NOMO-1 treated with DMSO at 0.1 percent for 48 hours (cell line): ENCODE measurements around the gene MAP4.

Experiments
- DNase-seq: peaks from one replicate; lab custom pipeline; 2025; ENCODE audit not compliant: unreplicated experiment; lab: John Stamatoyannopoulos, UW

Gene MAP4

DNA sequence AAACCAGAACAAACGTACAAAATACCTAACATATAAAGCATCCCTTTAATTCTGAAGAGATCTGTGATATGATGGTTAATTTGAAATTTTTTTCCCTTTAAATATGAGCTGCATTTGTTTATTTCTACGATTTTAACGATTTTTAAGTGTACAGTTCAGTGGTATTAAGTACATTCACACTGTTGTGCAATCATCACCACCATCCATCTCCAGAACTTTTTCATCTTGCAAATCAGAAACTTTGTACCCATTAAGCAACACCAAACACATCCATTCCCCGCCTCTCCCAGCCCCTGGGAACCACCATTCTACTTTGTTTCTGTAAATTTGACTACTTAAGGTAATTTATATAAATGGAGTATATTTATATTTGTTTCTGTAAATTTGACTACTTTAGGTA lies 51.5 kb downstream of the MAP4 start:
- no peak for DNase-seq

DNA sequence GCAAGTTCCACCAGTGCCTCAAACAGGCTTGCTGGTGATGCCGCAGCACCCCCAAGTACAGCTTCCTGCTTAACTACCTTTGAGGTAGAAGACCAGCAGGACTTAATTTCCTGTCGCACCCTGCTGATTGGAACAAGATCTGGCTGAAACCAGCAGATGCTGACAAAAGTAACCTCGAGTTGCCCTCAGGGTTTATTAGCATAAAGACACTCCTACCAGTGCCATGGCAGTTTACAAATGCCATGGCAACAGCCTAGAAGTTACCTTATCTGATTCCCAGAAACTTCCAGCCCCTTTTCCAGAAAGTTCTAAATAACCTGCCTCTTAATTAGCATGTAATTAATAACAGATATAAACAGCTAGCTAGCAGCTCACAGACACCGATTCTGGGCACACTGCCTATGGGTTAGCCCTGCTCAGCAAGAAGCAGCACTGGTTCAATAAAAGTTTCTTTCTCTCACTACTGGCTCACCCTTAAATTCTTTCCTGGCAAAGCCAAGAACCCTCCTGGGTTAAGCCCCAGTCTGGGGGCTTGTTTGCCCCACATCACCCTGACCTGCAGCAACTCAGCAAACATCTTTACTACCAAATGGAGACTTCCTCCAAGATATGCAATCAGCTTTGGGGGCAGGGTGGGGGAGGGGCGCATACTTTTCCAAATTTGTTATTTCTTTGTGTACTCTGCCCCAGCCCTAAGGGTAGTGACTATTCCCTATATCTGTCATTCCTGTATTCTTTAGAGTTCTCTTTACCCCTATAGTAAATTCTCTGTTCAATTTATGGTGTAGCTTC lies 54.2 kb downstream of the MAP4 start:
- DNase-seq = no peak

- DNase-seq = no peak
Observed at GRCh38 chr3:47961036-47961435, 55.2 kb downstream of the MAP4 start.

- no peak for DNase-seq
Observed at GRCh38 chr3:47956521-47956920, 59.7 kb downstream of the MAP4 start.

DNA sequence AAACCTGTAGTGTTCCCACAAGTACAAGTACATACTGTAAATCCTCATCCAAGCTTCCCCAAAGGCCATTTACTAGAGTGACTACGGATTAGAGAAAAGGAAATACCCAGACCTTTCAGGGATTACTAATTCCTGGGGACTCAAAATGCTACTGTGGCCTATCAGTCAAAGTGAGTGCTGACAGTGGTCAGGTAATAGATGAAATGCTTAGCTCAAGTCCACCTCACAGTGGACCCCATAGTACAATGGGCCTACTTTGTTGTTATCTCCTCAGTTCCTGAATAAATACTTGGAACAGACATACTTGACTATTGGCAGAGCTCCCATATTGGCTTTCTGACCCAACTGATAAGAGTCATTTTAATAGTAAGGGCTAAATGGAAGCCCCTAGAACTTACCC lies 61.6 kb downstream of the MAP4 start:
- DNase-seq = no peak

DNA sequence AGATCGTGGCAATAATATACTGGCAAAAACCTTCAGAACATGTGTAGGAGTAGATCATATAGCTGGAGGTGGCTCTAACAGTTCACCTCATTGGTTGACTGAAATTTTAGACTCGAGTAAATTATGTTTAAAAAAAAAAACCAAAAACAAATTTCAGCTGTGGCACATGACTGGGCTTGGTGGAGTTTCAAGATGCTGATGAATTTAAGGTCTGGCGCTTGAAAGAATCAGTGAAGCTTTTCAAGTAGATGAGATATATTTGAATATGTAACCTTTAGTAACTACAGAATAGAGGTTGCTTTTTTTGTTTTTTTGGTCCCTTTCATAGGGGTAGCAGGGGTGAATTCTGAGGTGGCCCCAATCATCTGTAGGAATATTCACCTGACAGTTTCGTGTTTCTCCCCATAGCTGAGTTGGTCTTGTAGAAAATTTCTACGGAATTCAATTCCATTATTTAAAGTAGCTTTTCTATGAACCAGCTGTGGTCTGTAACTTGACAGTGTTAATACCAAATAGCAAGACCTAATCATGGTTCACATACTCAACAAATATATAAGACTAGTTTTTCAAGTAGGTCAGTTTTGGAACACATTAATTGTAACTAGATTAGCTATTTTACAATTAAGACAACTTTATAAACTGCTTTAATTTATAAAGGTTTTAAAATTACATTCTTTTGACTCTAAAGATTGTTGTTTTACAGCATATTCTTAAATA lies 65.6 kb downstream of the MAP4 start:
- no peak for DNase-seq

DNA sequence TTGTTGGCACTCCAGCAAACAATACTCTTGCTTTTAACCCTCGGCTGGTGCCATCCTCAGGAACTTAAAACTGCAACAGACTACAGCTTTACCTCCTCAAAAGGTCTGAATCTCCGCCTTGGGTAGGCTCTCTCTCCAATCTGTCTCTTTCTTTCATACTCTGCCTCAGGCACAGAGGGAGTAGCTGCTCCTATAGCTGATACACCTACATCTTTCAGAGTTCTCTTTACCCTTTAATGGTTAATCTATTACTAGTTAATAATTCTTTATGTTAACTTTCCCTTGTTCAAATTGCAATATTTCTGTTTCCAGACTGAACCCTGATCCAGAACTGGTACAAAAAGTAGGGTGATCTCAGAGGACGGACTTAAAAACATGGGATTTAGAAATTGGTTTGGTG lies 66.2 kb downstream of the MAP4 start:
- DNase-seq = no peak

DNA sequence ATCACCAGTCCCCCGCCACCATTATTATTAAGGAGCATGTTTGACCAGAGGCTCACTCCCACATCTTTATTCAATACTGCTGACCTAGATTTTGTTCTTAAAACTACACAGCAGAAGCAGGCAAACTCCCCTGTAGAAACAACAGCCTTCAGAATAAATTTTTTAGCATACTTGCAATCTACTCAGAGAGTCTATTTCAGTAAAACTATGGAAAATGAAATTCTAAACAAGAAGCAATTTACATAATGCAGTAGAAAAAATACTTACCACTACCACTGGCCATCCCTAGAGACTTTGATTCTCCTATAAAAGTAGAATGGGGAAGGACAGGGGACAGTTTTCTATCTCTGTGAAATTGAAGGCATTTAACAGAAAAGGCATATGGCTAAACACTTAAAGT lies 76.0 kb downstream of the MAP4 start:
- DNase-seq = no peak

GRCh38 chr3:47932421-47932820 lies 83.8 kb downstream of the MAP4 start:
- DNase-seq = no peak

- DNase-seq = no peak
Observed at GRCh38 chr3:47930979-47931378, 85.2 kb downstream of the MAP4 start.

DNA sequence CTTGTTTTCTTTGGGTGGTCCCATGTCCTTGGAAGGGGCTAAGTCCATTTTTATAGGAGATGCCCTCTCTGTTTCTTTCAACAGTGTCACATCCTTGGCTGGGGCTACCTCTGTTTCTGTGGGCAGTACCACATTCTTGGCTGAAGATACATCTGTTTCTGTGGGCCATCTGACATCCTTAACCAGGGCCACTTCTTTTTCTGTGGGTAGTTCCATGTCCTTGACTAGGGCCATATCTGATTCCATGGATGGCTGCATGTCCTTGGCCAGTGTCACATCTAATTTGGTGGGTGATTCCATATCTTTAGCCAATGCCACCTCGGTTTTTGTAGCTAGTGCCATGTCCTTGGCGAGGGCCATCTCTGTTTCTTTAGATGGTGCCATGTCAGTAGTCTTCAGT lies 99.5 kb downstream of the MAP4 start:
- DNase-seq = no peak

- no peak for DNase-seq
Observed at GRCh38 chr3:47916201-47916600, 100.0 kb downstream of the MAP4 start.

DNA sequence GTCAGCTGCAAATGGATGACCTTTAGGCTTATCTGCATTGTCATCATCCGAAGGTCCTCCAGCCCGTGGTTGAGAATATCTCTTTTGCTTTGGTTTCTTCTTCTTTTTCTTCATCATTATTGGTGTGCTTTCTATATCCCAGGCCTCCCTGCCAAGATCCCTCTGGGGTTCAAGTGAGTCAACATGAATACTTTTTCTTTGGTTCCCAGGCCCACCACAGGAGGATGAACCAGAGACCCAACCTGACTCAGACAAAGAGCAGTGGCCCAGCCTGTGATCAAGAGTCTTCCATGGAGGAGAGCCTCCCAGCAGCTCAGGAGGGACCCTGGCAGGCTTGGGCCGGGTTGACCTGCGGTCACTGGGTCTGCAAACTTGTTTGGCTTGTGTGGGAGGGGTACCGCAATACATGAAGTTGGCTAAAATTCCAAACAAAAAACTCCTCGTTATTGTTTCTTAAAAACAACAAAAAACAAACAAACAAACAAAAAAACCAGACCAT lies 104.2 kb downstream of the MAP4 start:
- no peak for DNase-seq

- no peak for DNase-seq
Observed at GRCh38 chr3:47910777-47911440, 105.3 kb downstream of the MAP4 start.

GRCh38 chr3:47910233-47910632 lies 106.0 kb downstream of the MAP4 start:
- no peak for DNase-seq

DNA sequence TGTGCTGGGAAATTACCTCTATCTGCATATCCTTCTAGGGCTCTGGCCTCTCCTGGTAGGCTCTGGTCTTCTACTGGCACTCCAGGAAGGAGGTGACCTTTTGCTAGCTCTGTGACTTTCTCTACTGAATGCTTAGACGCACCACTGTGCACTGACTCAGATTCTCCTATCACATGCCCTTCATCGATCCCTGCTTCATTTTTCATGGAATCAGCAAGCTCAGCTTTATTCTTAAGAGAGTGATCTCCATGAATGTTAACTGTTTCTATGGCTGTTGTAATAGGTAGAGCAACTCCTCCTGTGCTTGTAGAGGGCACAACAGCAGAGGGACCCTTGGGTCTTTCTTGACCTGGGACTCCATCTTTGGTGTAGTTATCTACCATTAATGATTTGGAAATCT lies 106.6 kb downstream of the MAP4 start:
- no peak for DNase-seq

GRCh38 chr3:47908744-47909143 lies 107.5 kb downstream of the MAP4 start:
- DNase-seq = no peak

DNA sequence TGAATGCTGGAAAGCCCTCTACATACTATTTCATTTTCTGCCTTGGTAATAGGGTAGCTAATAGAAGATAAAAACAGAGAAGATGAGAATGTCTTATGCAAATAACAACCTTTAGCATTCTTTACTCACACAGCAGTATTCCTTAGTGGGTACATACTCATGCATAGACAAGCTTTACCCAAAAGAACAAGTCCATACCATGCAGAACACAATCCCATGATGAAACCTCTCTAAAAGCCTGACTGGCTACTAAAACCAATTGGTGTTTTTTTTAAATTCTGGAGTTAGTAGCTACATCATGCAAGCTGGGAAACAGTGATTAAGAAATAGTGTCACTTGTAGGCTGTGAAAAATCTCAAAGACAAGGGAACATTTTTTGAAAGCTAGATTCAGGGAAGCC lies 108.4 kb downstream of the MAP4 start:
- DNase-seq = no peak

- DNase-seq = no peak
Observed at GRCh38 chr3:47902746-47903145, 113.5 kb downstream of the MAP4 start.

DNA sequence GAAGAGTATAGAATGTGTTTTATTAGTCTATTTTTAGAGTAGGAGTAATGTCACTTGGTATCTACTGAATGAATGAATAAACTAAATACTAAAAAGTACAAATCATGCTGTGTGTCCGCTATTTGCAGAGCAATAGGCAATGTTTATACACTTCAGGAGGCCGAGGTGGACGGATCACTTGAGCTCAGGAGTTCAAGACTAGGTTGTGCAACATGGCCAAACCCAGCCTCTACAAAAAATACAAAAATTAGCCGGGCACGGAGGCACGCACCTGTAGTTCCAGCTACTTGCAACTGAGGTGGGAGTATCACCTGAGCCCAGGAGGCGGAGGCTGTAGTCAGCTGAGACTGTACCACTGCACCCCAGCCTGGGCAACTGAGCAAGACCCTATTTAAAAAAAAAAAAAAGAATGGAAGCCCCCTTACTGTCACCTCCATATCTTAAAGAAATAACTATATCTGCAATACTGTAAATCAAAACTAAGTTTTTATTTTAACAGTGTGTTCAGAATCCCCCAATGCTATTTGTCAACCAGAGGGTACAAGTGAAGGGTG lies 114.9 kb downstream of the MAP4 start:
- DNase-seq = no peak

GRCh38 chr3:47899495-47900108 lies 116.6 kb downstream of the MAP4 start:
- DNase-seq = no peak
